PC-9 (cell line): ENCODE results near the gene RPS21. TPM values are rescaled to one million over a fixed set of nuclear protein-coding genes. Genes with fewer than 3 reads are reported as not detected.

Source experiments
- BruUV-seq: library from RNA; stranded (reverse); fragments of 400-500 nt; replicated peaks from 2 replicates; lab custom pipeline; 2021; lab: Mats Ljungman, UMichigan
- CTCF ChIA-PET: fragments of 300-600 bp; sonication (Branson Sonifier 250); formaldehyde crosslinking; loops from one replicate; lab custom pipeline; 2022; ENCODE audit warnings: antibody characterized with exemption; lab: Charles Lee
- POLR2A ChIA-PET: fragments of 300-600 bp; sonication (Branson Sonifier 250); formaldehyde crosslinking; loops from one replicate; lab custom pipeline; 2022; ENCODE audit warnings: antibody characterized with exemption; ENCODE audit not compliant: unreplicated experiment; lab: Charles Lee
- DNase-seq, 2 experiments: peaks; one replicate each; pipeline versions ENCODE4 v3.0.0 to v3.0.0-alpha.2; 2015 to 2022; ENCODE audit warnings: mixed read lengths in 1 of 2
- H2AFZ ChIP-seq: fragments of 200-600 bp; sonication (generic); 2 replicates; pipeline ENCODE4 v1.8.1; 2017; ENCODE audit warnings: antibody characterized with exemption
- H3F3A ChIP-seq: fragments of 200-600 bp; sonication (generic); 2 replicates; pipeline ENCODE4 v1.8.1; 2017; ENCODE audit warnings: antibody characterized with exemption, mild to moderate bottlenecking, low read depth; ENCODE audit not compliant: insufficient read depth
- H3K27ac ChIP-seq: fragments of 200-600 bp; sonication (generic); 2 replicates; pipeline ENCODE4 v1.6.1; 2016; ENCODE audit warnings: mixed run types
- H3K27me3 ChIP-seq: fragments of 200-600 bp; sonication (generic); 2 replicates; pipeline ENCODE4 v1.6.1; 2016; ENCODE audit warnings: low read depth, mixed run types; ENCODE audit not compliant: insufficient read depth
- H3K36me3 ChIP-seq: fragments of 200-600 bp; sonication (generic); 2 replicates; pipeline ENCODE4 v1.6.1; 2016; ENCODE audit warnings: low read depth, mixed run types
- H3K4me1 ChIP-seq: fragments of 200-600 bp; sonication (generic); replicated peaks from 2 replicates; pipeline ENCODE4 v1.6.1; 2016; ENCODE audit warnings: mixed run types; ENCODE audit not compliant: insufficient read depth
- H3K4me2 ChIP-seq: fragments of 200-600 bp; sonication (generic); 2 replicates; pipeline ENCODE4 v1.6.1; 2017; ENCODE audit warnings: mixed run types
- H3K4me3 ChIP-seq: fragments of 200-600 bp; sonication (generic); 2 replicates; pipeline ENCODE4 v1.6.1; 2016; ENCODE audit warnings: mixed run types
- H3K79me2 ChIP-seq: fragments of 200-600 bp; sonication (generic); 2 replicates; pipeline ENCODE4 v1.6.1; 2017; ENCODE audit warnings: low read depth, mixed run types
- H3K9me2 ChIP-seq: fragments of 200-600 bp; sonication (generic); 2 replicates; pipeline ENCODE4 v1.8.1; 2017; ENCODE audit warnings: mild to moderate bottlenecking; ENCODE audit not compliant: insufficient read depth
- H3K9me3 ChIP-seq: fragments of 200-600 bp; sonication (generic); 2 replicates; pipeline ENCODE4 v1.8.1; 2016; ENCODE audit warnings: low read depth; ENCODE audit not compliant: insufficient read depth
- H4K20me1 ChIP-seq: fragments of 200-600 bp; sonication (generic); 2 replicates; pipeline ENCODE4 v1.8.1; 2017; ENCODE audit not compliant: insufficient read depth
- EZH2 ChIP-seq: fragments of 200-600 bp; sonication (generic); IDR thresholded peaks from 2 replicates; pipeline ENCODE4 v1.8.0; 2017; ENCODE audit warnings: antibody characterized with exemption, low read depth
- intact Hi-C: fragments of 100-400 bp; cut with micrococcal nuclease; formaldehyde crosslinking; loops from one replicate; pipeline ENCODE4 v1.10.0; 2022; ENCODE audit not compliant: unreplicated experiment
- total RNA-seq: library from RNA; stranded (reverse); gene quantifications from 2 replicates; pipeline ENCODE4 v1.2.3, GENCODE V29; 2021
- TF ChIP-seq, protein P1 (sequence below): fragments of 200-600 bp; sonication (generic); conservative IDR thresholded peaks from 2 replicates; pipeline ENCODE4 v1.6.1; 2017; ENCODE audit warnings: mixed run types, antibody characterized with exemption, mild to moderate bottlenecking, moderate library complexity

Gene RPS21
- total RNA-seq, 1 experiment from 2014 or later = 2,275 TPM

DNA sequence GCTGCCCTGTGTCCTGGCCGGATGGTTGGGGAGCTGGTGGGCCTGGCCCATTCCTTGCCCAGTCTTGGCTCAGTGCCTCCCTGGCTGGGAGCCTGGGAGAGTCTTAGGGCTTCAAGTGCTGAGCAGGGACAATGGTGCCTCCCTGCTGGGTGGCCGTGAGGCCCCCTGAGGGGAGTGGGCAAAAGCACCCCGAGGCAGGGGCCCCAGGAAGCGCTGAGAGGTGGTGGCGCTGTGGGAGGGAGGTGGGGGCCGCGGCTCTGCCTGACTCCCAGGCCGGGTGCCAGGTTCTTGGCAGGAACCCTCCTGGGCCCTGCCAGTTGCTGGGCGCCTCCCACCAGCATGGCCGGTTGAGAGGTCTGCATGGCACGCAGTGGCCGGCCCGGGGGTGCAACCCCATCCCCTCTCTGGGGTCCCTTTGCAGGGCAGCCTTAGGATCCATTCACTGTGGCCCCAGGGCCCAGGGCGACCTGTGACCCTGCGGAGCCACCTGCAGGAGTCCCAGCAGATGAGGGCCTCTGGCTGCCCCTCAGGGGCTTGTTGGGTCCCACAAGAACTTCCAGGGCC is 9.2 kb upstream of the RPS21 start:
- Histone ChIP-seq H3K27ac (no peak overlapping the region), H3K4me2 (no peak overlapping the region), H3K4me3 (no peak overlapping the region), H3K9me2 (no peaks in the 10 kb centered on the region), H2AFZ (no peak overlapping the region), H3K79me2 (0 out of 2 replicates have a peak, but pooled peaks cover 4% of the 10 kb centered on the region), H4K20me1 (peaks cover 4% of the 10 kb centered on the region; the same call in 1 of the 2 replicates), H3K27me3 (no peaks in the 10 kb centered on the region), H3K4me1 (peaks cover 18% of the 10 kb centered on the region), H3K36me3 (0 out of 2 replicates have a peak, but pooled peaks cover 5% of the 10 kb centered on the region), H3K9me3 (no peaks in the 10 kb centered on the region), H3F3A (peaks cover 18% of the 10 kb centered on the region; the same call in 1 of the 2 replicates)
- DNase-seq = peak in 1 of 2 experiments; percentile 51
- BruUV-seq = no TSS peak
- ChIA-PET POLR2A (no interaction called here), CTCF (interaction anchor here (1.1 kb wide), 1 partner anchor 28 kb away, joined by 3 read pairs; no protein-coding TSS in a partner anchor)
- intact Hi-C loops = no loop called here
- TF ChIP-seq, protein P1, sequence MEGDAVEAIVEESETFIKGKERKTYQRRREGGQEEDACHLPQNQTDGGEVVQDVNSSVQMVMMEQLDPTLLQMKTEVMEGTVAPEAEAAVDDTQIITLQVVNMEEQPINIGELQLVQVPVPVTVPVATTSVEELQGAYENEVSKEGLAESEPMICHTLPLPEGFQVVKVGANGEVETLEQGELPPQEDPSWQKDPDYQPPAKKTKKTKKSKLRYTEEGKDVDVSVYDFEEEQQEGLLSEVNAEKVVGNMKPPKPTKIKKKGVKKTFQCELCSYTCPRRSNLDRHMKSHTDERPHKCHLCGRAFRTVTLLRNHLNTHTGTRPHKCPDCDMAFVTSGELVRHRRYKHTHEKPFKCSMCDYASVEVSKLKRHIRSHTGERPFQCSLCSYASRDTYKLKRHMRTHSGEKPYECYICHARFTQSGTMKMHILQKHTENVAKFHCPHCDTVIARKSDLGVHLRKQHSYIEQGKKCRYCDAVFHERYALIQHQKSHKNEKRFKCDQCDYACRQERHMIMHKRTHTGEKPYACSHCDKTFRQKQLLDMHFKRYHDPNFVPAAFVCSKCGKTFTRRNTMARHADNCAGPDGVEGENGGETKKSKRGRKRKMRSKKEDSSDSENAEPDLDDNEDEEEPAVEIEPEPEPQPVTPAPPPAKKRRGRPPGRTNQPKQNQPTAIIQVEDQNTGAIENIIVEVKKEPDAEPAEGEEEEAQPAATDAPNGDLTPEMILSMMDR = no peak
- no peak for TF ChIP-seq EZH2

GRCh38 chr20:62378215-62378614 is 8.7 kb upstream of the RPS21 start:
- Histone ChIP-seq H3K9me2 (no peaks in the 10 kb centered on the region), H3K36me3 (0 out of 2 replicates have a peak, but pooled peaks cover 5% of the 10 kb centered on the region), H3F3A (peaks cover 22% of the 10 kb centered on the region; the same call in 1 of the 2 replicates), H2AFZ (no peak overlapping the region), H4K20me1 (peaks cover 4% of the 10 kb centered on the region; the same call in 1 of the 2 replicates), H3K4me2 (no peak overlapping the region), H3K4me3 (no peak overlapping the region), H3K9me3 (no peaks in the 10 kb centered on the region), H3K4me1 (peaks cover 18% of the 10 kb centered on the region), H3K27me3 (no peaks in the 10 kb centered on the region), H3K27ac (no peak overlapping the region), H3K79me2 (0 out of 2 replicates have a peak, but pooled peaks cover 4% of the 10 kb centered on the region)
- TF ChIP-seq EZH2 = no peak
- TF ChIP-seq, protein P1 = no peak
- BruUV-seq = no TSS peak
- ChIA-PET POLR2A (interaction anchor here (0.7 kb wide), 1 partner anchor 22 kb away, joined by 3 read pairs; no protein-coding TSS in a partner anchor), CTCF (interaction anchor here (1.1 kb wide), 1 partner anchor 28 kb away, joined by 3 read pairs; no protein-coding TSS in a partner anchor)
- DNase-seq = peak in 1 of 2 experiments; percentile 54
- intact Hi-C loops = no loop called here

- Histone ChIP-seq H3K27me3 (no peaks in the 10 kb centered on the region), H3K4me2 (peak overlapping the region; percentile 49), H3K36me3 (peaks cover 9% of the 10 kb centered on the region; the same call in 1 of the 2 replicates), H3K27ac (peak overlapping the region; percentile 42), H3K79me2 (peaks cover 33% of the 10 kb centered on the region), H3K9me2 (no peaks in the 10 kb centered on the region), H2AFZ (no peak overlapping the region), H3K4me3 (no peak overlapping the region), H3K9me3 (no peaks in the 10 kb centered on the region), H4K20me1 (peaks cover 21% of the 10 kb centered on the region), H3K4me1 (peaks cover 25% of the 10 kb centered on the region), H3F3A (peaks cover 41% of the 10 kb centered on the region; the same call in 1 of the 2 replicates)
- intact Hi-C loops = loop anchor here (1.0 kb wide), 1 partner anchor 31 kb away; no protein-coding TSS in a partner anchor
- BruUV-seq = TSS peak; percentile 43
- CTCF ChIA-PET = interaction anchor here (0.6 kb wide), 1 partner anchor 15 kb away, joined by 3 read pairs; no protein-coding TSS in a partner anchor
- POLR2A ChIA-PET = interaction anchor here (0.7 to 1.3 kb wide), 2 partner anchors 11 to 15 kb away, joined by 3 to 6 read pairs; no protein-coding TSS in a partner anchor
- peak in 1 of 2 experiments; percentile 72 for DNase-seq
- no peak for TF ChIP-seq EZH2
- TF ChIP-seq, protein P1 = no peak
Observed at GRCh38 chr20:62381202-62381797, 5.6 kb upstream of the RPS21 start.
